ENCODE results near the gene HNF4A.
"Not testable (repeated sequence)": the region's sequence is repeated elsewhere in the genome, so short reads cannot be mapped to it uniquely, and the experiment has no call there.

GRCh38 chr20:44327748-44328147 is 27.8 kb upstream of the HNF4A start:
- TF ChIP-seq, protein P1, sequence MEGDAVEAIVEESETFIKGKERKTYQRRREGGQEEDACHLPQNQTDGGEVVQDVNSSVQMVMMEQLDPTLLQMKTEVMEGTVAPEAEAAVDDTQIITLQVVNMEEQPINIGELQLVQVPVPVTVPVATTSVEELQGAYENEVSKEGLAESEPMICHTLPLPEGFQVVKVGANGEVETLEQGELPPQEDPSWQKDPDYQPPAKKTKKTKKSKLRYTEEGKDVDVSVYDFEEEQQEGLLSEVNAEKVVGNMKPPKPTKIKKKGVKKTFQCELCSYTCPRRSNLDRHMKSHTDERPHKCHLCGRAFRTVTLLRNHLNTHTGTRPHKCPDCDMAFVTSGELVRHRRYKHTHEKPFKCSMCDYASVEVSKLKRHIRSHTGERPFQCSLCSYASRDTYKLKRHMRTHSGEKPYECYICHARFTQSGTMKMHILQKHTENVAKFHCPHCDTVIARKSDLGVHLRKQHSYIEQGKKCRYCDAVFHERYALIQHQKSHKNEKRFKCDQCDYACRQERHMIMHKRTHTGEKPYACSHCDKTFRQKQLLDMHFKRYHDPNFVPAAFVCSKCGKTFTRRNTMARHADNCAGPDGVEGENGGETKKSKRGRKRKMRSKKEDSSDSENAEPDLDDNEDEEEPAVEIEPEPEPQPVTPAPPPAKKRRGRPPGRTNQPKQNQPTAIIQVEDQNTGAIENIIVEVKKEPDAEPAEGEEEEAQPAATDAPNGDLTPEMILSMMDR (IDR thresholded peaks at IDR 0.05): not testable (repeated sequence)
- not testable (repeated sequence) for TF ChIP-seq POLR2A (IDR thresholded peaks at IDR 0.05)

Measured in uterus (tissue), 2 donors.